GM10248 (cell line): ENCODE results near the gene PRKN.

Source experiments
- CTCF ChIA-PET: fragments of 300-600 bp; sonication (Branson Sonifier 250); formaldehyde crosslinking; extraction: SDS; loops from one replicate; lab custom pipeline; 2021; ENCODE audit warnings: antibody characterized with exemption; lab: Yijun Ruan, JAX
- POLR2A ChIA-PET: fragments of 350-650 bp; sonication (Branson Sonifier 250); formaldehyde crosslinking; extraction: SDS; loops from one replicate; lab custom pipeline; 2020; ENCODE audit warnings: antibody characterized with exemption; lab: Yijun Ruan, JAX
- DNase-seq: peaks from one replicate; pipeline ENCODE4 v3.0.0; 2012; ENCODE audit errors: extremely low spot score
- CTCF ChIP-seq: IDR thresholded peaks from 2 replicates; pipeline ENCODE4 v1.5.1; 2012; ENCODE audit warnings: mild to moderate bottlenecking, low read depth; ENCODE audit errors: extremely low read depth, missing control alignments, control extremely low read depth

PRKN gene

GRCh38 chr6:161637658-161638057, 1089.9 kb downstream of the PRKN start:
- DNase-seq = no peak
- TF ChIP-seq CTCF = no peak
- POLR2A ChIA-PET = no interaction called here
- CTCF ChIA-PET = no interaction called here

- ChIA-PET CTCF (no interaction called here), POLR2A (no interaction called here)
- TF ChIP-seq CTCF = no peak
- no peak for DNase-seq
Observed at GRCh38 chr6:161636882-161637430, 1090.6 kb downstream of the PRKN start.

- ChIA-PET CTCF (no interaction called here), POLR2A (no interaction called here)
- no peak for TF ChIP-seq CTCF
- no peak for DNase-seq
Observed at GRCh38 chr6:161635975-161636374, 1091.6 kb downstream of the PRKN start.

GRCh38 chr6:161634916-161635315, 1092.7 kb downstream of the PRKN start:
- ChIA-PET POLR2A (no interaction called here), CTCF (no interaction called here)
- no peak for DNase-seq
- no peak for TF ChIP-seq CTCF

GRCh38 chr6:161631676-161632194, 1095.8 kb downstream of the PRKN start:
- no peak for TF ChIP-seq CTCF
- POLR2A ChIA-PET = no interaction called here
- DNase-seq = no peak
- CTCF ChIA-PET = interaction anchor here (1.5 kb wide), 1 partner anchor 12 kb away, joined by 4 read pairs; no protein-coding TSS in a partner anchor

GRCh38 chr6:161630674-161631073, 1096.9 kb downstream of the PRKN start:
- ChIA-PET POLR2A (no interaction called here), CTCF (no interaction called here)
- TF ChIP-seq CTCF = no peak
- DNase-seq = no peak

- POLR2A ChIA-PET = no interaction called here
- DNase-seq = no peak
- CTCF ChIA-PET = no interaction called here
- no peak for TF ChIP-seq CTCF
Observed at GRCh38 chr6:161626132-161626676, 1101.4 kb downstream of the PRKN start.
